VCaP (cell line): Measurements from ENCODE around the gene TRABD2A.

Experiments used
- H3K27ac ChIP-seq: fragments of 450-650 bp; 2 replicates; pipeline ENCODE4 v1.5.1; 2017
- TF ChIP-seq, protein P1 (sequence below): fragments of 450-650 bp; conservative IDR thresholded peaks from 2 replicates; pipeline ENCODE4 v1.5.1; 2017; ENCODE audit warnings: mild to moderate bottlenecking, moderate library complexity

Gene TRABD2A

DNA sequence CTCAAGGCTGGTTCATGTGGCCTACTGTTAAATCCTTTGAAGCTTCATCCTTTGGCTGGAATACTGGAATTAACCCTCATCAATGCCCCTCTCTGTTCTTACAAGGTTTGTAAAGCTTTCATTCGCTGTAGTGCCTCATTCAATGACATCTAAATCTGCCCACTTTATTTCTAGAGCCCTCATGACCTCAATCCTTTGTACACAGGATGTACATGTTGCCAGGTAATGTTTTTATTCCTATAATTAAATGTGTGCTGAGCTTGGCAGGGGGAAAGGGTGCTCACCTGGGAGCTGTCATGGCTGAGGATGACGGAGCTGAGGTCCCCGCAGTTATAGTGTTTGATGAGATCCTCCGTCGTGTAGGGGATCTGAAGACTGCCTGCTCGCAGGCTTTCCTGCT is 39.3 kb downstream of the TRABD2A start:
- TF ChIP-seq, protein P1, sequence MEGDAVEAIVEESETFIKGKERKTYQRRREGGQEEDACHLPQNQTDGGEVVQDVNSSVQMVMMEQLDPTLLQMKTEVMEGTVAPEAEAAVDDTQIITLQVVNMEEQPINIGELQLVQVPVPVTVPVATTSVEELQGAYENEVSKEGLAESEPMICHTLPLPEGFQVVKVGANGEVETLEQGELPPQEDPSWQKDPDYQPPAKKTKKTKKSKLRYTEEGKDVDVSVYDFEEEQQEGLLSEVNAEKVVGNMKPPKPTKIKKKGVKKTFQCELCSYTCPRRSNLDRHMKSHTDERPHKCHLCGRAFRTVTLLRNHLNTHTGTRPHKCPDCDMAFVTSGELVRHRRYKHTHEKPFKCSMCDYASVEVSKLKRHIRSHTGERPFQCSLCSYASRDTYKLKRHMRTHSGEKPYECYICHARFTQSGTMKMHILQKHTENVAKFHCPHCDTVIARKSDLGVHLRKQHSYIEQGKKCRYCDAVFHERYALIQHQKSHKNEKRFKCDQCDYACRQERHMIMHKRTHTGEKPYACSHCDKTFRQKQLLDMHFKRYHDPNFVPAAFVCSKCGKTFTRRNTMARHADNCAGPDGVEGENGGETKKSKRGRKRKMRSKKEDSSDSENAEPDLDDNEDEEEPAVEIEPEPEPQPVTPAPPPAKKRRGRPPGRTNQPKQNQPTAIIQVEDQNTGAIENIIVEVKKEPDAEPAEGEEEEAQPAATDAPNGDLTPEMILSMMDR = no peak
- no peak overlapping the region for H3K27ac ChIP-seq

DNA sequence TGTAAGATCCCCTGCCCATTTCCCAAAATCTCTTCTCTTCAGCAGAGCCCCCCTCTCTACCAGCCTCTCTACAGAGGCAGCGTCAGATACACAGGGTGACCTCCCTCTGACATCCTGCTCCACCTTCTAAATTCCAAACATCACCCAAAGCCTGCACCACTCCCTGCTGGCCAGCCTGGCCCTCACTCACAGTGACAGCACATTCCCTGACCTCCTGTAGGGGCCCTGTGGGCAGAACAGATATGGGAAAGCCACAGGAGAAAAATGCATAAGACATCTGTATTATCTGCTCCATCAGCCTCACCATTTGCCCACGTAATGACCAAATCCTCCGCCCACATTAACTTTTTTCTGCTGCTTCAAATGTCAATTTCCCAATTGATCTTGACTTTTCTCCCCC is 40.6 kb downstream of the TRABD2A start:
- TF ChIP-seq, protein P1 = no peak

DNA sequence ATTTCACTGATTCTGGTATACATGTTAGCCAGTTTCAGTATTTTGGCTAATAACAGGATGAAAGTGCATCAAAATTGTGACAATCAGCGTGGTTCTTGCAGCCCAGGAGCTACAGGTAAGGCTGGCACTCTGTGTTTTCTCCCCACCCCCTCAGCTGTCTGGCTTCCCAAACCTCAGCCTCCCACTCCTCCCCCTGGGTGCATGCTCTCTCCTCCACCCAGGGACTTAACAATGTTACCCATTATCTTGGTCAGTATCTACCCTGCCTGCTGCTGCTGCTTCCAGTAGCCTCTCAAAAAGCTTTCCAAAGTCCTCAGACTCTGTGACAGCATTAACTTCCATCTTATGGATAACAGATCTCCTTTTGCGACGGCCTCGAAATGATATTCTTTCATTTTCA is 41.0 kb downstream of the TRABD2A start:
- TF ChIP-seq, protein P1 = no peak
- H3K27ac ChIP-seq = no peak overlapping the region

More for the DNA sequence above, 40.6 kb downstream of the TRABD2A start:
- no peak overlapping the region for H3K27ac ChIP-seq

DNA sequence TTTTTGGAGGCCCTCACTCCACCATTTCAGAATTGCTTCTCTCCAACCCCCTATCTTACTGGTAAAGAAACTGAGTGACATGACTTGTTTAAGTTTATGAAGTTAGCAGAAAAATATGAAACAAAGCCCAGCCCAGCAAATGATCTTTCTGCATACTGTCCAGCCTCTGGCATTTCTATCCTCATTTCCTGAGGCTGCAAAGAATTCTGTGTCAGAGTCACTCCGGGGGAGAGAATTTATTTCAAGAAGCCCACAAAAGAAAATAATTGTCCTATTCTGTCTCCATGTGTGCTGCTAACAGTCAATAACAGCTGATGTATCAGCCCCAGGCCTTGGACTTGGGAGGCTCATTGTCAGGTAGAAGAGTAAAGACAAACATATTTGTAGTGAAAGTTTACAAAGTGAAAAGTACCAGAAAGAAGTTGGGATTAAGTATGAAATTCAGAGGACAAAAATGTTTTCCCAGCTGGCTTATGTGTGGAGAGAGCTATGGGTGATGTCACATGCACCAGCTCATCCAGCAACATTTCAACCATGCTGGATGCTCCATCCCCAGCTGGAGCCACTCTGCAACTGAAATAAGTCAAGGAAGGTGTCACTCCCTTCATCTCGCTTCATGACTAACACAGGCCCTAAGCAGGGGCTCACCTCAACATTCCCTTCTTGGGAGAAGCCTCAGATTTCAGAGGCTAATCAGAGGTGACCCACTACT is 42.3 kb downstream of the TRABD2A start:
- TF ChIP-seq, protein P1 = no peak
- H3K27ac ChIP-seq = no peak overlapping the region

DNA sequence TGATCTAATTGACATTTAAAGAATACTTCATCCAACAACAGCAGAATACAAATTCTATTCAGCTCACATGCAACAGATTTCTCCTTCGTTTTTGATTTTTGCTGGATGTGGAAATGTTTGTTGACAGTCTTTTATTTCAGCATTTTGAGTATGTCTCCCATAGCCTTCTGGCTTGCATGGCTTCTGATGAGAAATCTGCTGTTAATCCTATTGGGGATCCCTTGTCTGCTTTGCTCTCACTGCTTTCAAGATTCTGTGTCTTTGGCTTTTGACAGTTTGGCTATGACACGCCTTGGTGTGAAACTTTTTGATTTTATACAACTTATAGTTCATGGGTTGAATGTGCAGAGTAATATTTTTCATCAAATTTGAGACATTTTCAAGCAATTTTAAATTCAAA is 44.7 kb downstream of the TRABD2A start:
- no peak overlapping the region for H3K27ac ChIP-seq
- TF ChIP-seq, protein P1 = no peak

DNA sequence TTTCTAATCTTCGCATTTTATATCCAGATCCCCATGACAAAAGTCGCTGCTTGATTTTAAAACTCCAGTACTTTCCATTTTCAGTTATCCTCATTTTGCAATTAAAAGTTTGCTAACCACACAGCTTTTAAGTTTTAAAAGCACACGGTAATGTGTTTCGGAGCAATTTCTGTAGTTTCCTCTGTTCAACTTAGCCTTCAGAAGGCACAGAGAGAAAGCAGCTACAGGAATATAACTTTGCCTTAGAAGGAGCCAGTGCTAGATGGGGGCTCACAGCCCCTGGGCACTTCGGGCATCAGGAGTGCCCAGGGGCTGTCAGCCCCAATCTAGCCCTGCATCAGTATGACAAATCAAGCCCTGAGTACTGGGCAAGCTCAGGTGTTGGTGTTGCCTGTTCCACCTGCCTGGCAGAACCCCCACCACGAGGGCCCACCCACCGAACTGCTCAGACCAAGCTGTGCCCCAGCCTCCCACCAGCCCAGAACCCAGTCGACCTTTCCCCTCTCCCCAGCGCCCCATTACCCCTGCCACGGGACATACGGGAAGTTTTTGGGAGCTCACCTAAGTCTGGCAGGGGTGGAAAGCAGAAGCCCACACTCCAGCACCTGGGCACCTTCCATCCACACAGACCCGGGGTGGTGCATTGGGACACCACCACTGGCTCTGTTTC is 47.3 kb downstream of the TRABD2A start:
- TF ChIP-seq, protein P1 = no peak
- H3K27ac ChIP-seq = no peak overlapping the region

DNA sequence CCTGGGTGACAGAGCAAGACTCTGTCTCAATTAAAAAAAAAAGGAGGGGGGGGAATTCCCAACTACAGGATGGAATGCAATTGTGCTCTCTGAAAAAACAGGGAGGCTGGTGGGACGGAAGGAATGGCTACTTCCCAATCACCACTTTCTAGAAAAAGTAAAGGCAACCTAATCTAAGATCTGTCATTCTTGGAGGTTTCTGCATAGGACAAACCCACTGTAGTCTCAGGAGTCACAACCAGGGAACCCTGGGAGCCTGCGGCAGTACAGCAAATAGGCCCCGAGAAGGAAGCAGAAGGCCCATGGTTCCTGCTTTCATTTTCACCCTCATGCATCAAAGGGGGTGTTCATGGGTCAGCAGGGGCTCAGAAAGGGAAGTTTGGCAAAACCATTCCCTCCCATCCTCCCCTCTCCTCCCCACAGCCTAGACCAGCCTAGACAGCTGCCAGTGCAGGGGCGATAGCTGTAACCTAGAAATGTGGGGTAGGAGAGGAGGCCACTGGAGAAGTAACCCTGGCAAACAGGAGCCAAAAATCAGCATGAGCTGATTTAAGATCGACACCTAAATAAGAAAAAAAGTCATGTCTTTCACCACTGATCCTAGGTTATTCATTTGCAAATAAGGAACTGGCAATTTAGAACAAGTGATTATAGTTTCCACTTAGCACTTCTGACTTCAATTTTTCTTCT is 48.0 kb downstream of the TRABD2A start:
- TF ChIP-seq, protein P1 = no peak
- H3K27ac ChIP-seq = no peak overlapping the region
